ENCODE data around the gene CCDC88C. TPM values are rescaled to one million over a fixed set of nuclear protein-coding genes. Genes with fewer than 3 reads are reported as not detected.

Gene CCDC88C
- total RNA-seq, 1 experiment from 2014 or later = 21.3 TPM

- DNase-seq (ENCODE audit: low read depth, low spot score) (no peak), ATAC-seq (no peak)
- no peak overlapping the region for H3K4me3 ChIP-seq (ENCODE audit: low read depth in 2 of 2, low read length in 2 of 2)
- no peak overlapping the region for H3K27ac ChIP-seq (ENCODE audit: low read length)
- TF ChIP-seq POLR2AphosphoS5 (IDR thresholded peaks at IDR 0.05; ENCODE audit: low read depth, low read length) = no peak
- no peak for TF ChIP-seq SIN3A (IDR thresholded peaks at IDR 0.05; ENCODE audit: borderline replicate concordance, insufficient read depth, low read depth, low read length)
- no peak for TF ChIP-seq REST (IDR thresholded peaks at IDR 0.05; ENCODE audit: insufficient read depth in 1 of 2, low read depth in 2 of 2, low read length in 1 of 2)
- no peak for TF ChIP-seq TCF7L2 (IDR thresholded peaks at IDR 0.05; ENCODE audit: low read depth, low read length)
- TF ChIP-seq CTCF (IDR thresholded peaks at IDR 0.05) = no peak
- no TSS peak for BruUV-seq (replicated peaks)
- no peaks in the 10 kb centered on the region for H3K9me3 ChIP-seq (ENCODE audit: control insufficient read depth, insufficient read depth, low read depth, low read length)
- H3K27me3 ChIP-seq (ENCODE audit: control insufficient read depth, insufficient read depth, low read length) = no peaks in the 10 kb centered on the region
- no peaks in the 10 kb centered on the region for H3K36me3 ChIP-seq (ENCODE audit: control insufficient read depth, insufficient read depth, low read length)
- ChIA-PET POLR2A (no interaction called here), CTCF (no interaction called here)
- intact Hi-C loops (cut with micrococcal nuclease; ENCODE audit: unreplicated experiment) (no loop called here), in situ Hi-C loops (cut with HindIII; ENCODE audit: low pct_unique_long_range_greater_than_20kb, low sequenced_read_pairs) (no loop called here)
- H3K4me1 ChIP-seq (ENCODE audit: control insufficient read depth, insufficient read depth, low read length) = no peaks in the 10 kb centered on the region
Observed at GRCh38 chr14:91272341-91273272, 145.0 kb downstream of the CCDC88C start.

GRCh38 chr14:91271639-91272038 is 146.0 kb downstream of the CCDC88C start:
- in situ Hi-C loops (cut with HindIII; ENCODE audit: low pct_unique_long_range_greater_than_20kb, low sequenced_read_pairs) = no loop called here
- Histone ChIP-seq H3K9me3 (ENCODE audit: control insufficient read depth, insufficient read depth, low read depth, low read length) (no peaks in the 10 kb centered on the region), H3K27me3 (ENCODE audit: control insufficient read depth, insufficient read depth, low read length) (no peaks in the 10 kb centered on the region), H3K36me3 (ENCODE audit: control insufficient read depth, insufficient read depth, low read length) (no peaks in the 10 kb centered on the region), H3K4me3 (ENCODE audit: low read depth in 2 of 2, low read length in 2 of 2) (no peak overlapping the region), H3K4me1 (ENCODE audit: control insufficient read depth, insufficient read depth, low read length) (no peaks in the 10 kb centered on the region), H3K27ac (ENCODE audit: low read length) (no peak overlapping the region)
- no peak for TF ChIP-seq REST (IDR thresholded peaks at IDR 0.05; ENCODE audit: insufficient read depth in 1 of 2, low read depth in 2 of 2, low read length in 1 of 2)
- no peak for TF ChIP-seq CTCF (IDR thresholded peaks at IDR 0.05)
- no peak for TF ChIP-seq TCF7L2 (IDR thresholded peaks at IDR 0.05; ENCODE audit: low read depth, low read length)
- no peak for TF ChIP-seq SIN3A (IDR thresholded peaks at IDR 0.05; ENCODE audit: borderline replicate concordance, insufficient read depth, low read depth, low read length)
- TF ChIP-seq POLR2AphosphoS5 (IDR thresholded peaks at IDR 0.05; ENCODE audit: low read depth, low read length) = no peak
- ChIA-PET CTCF (no interaction called here), POLR2A (no interaction called here)
- DNase-seq (ENCODE audit: low read depth, low spot score) = no peak
- no peak for ATAC-seq
- intact Hi-C loops (cut with micrococcal nuclease; ENCODE audit: unreplicated experiment) = no loop called here
- BruUV-seq (replicated peaks) = TSS peak; percentile 80
